GM12891 (cell line): Measurements from ENCODE around the gene CYFIP2.

ENCODE experiments used
- DNase-seq: peaks from one replicate; pipeline ENCODE4 v3.0.0; 2011; ENCODE audit warnings: low spot score; ENCODE audit not compliant: insufficient read length
- FAIRE-seq: peaks from 2 replicates; lab custom pipeline; 2011; peaks lifted over from hg19 to GRCh38; lab: Jason Lieb, UNC
- PAX5 ChIP-seq: IDR thresholded peaks from 2 replicates; pipeline ENCODE4 v1.6.1; 2011; ENCODE audit warnings: low read length, moderate library complexity, mild to moderate bottlenecking; ENCODE audit not compliant: insufficient read depth, severe bottlenecking
- POLR2A ChIP-seq: IDR thresholded peaks from 2 replicates; pipeline ENCODE4 v1.6.1; 2011; ENCODE audit warnings: low read depth, low read length, control low read depth
- POLR2AphosphoS5 ChIP-seq: IDR thresholded peaks from 2 replicates; pipeline ENCODE4 v1.6.1; 2011; ENCODE audit warnings: low read depth, low read length, control low read depth
- POU2F2 ChIP-seq: IDR thresholded peaks from 2 replicates; pipeline ENCODE4 v1.6.1; 2011; ENCODE audit warnings: low read depth, mild to moderate bottlenecking, control low read depth, low read length, moderate library complexity
- SPI1 ChIP-seq: IDR thresholded peaks from 2 replicates; pipeline ENCODE4 v1.6.1; 2011; ENCODE audit warnings: low read depth, low read length, control low read depth
- TAF1 ChIP-seq: IDR thresholded peaks from 2 replicates; pipeline ENCODE4 v1.6.1; 2011; ENCODE audit warnings: low read depth, low read length, control low read depth

Gene CYFIP2

GRCh38 chr5:157259699-157260098, 6.2 kb upstream of the CYFIP2 start:
- no peak for TF ChIP-seq SPI1
- TF ChIP-seq PAX5: no peak
- TF ChIP-seq POLR2A: no peak
- TF ChIP-seq POLR2AphosphoS5: no peak
- no peak for TF ChIP-seq TAF1
- no peak for TF ChIP-seq POU2F2

GRCh38 chr5:157263496-157264090, 2.3 kb upstream of the CYFIP2 start:
- no peak for DNase-seq
- no peak for TF ChIP-seq TAF1
- TF ChIP-seq POLR2A: no peak
- no peak for TF ChIP-seq POU2F2
- no peak for TF ChIP-seq SPI1
- TF ChIP-seq PAX5: no peak
- no peak for TF ChIP-seq POLR2AphosphoS5
- FAIRE-seq: peak; percentile 89

More at GRCh38 chr5:157259699-157260098, 6.2 kb upstream of the CYFIP2 start:
- DNase-seq (no peak), FAIRE-seq (no peak)

GRCh38 chr5:157266286-157267007, 524 bp downstream of the CYFIP2 start:
- TF ChIP-seq POLR2A (0 out of 2 replicates have a peak, but pooled peaks have one; percentile 7), SPI1 (no peak)
- peak; percentile 82 for FAIRE-seq
- peak; percentile 29 for DNase-seq

- no peak for FAIRE-seq
- TF ChIP-seq TAF1 (no peak), SPI1 (no peak), POU2F2 (no peak), PAX5 (no peak), POLR2A (no peak), POLR2AphosphoS5 (no peak)
These were observed 1.1 kb downstream of the CYFIP2 start for GRCh38 chr5:157267025-157267424.

GRCh38 chr5:157267761-157268480, 2.0 kb downstream of the CYFIP2 start:
- DNase-seq (no peak), FAIRE-seq (peak; percentile 76)
- no peak for TF ChIP-seq POLR2A
- TF ChIP-seq TAF1: no peak
- TF ChIP-seq POLR2AphosphoS5: no peak

More at GRCh38 chr5:157267025-157267424, 1.1 kb downstream of the CYFIP2 start:
- DNase-seq: no peak

GRCh38 chr5:157269165-157269671, 3.3 kb downstream of the CYFIP2 start:
- peak; percentile 92 for FAIRE-seq
- TF ChIP-seq PAX5 (no peak), POLR2A (peak; percentile 33; the same call in 1 of the 2 replicates), TAF1 (no peak), POU2F2 (no peak), POLR2AphosphoS5 (no peak)
- DNase-seq: no peak

- FAIRE-seq (no peak), DNase-seq (no peak)
- TF ChIP-seq POU2F2 (no peak), POLR2AphosphoS5 (no peak), TAF1 (no peak), POLR2A (no peak), PAX5 (no peak), SPI1 (no peak)
These were observed 3.9 kb downstream of the CYFIP2 start for GRCh38 chr5:157269761-157270272.

- FAIRE-seq: no peak
- TF ChIP-seq SPI1 (no peak), POU2F2 (no peak), TAF1 (no peak), PAX5 (no peak), POLR2AphosphoS5 (no peak), POLR2A (no peak)
- no peak for DNase-seq
These were observed 4.8 kb downstream of the CYFIP2 start for GRCh38 chr5:157270771-157271170.

GRCh38 chr5:157271740-157272271, 5.9 kb downstream of the CYFIP2 start:
- TF ChIP-seq POU2F2 (0 out of 2 replicates have a peak, but pooled peaks have one; percentile 39), SPI1 (peak; percentile 78), POLR2A (peak; percentile 76), POLR2AphosphoS5 (peak; percentile 56; the same call in 1 of the 2 replicates), TAF1 (peak; percentile 36), PAX5 (no peak)
- FAIRE-seq (peak; percentile 100), DNase-seq (peak; percentile 43)
